ENCODE measurements around the gene SLC51B.

- TF ChIP-seq CTCF (IDR thresholded peaks at IDR 0.05; ENCODE audit: low read depth, low read length) (no peak), EZH2phosphoT487 (IDR thresholded peaks at IDR 0.05; ENCODE audit: low read depth) (no peak)
These were observed at the start of gene SLC51B for GRCh38 chr15:65044724-65045481.
